Measurements from ENCODE around the gene SIRPB2. TPM values are rescaled to one million over a fixed set of nuclear protein-coding genes. Genes with fewer than 3 reads are reported as not detected.
A peak's percentile ranks its signal among the peaks of the same experiment; 100 is the strongest.

SIRPB2 gene
- total and polyA plus RNA-seq, 2 of the 4 experiments (the other 2 are of a cell fraction) = not detected

DNA sequence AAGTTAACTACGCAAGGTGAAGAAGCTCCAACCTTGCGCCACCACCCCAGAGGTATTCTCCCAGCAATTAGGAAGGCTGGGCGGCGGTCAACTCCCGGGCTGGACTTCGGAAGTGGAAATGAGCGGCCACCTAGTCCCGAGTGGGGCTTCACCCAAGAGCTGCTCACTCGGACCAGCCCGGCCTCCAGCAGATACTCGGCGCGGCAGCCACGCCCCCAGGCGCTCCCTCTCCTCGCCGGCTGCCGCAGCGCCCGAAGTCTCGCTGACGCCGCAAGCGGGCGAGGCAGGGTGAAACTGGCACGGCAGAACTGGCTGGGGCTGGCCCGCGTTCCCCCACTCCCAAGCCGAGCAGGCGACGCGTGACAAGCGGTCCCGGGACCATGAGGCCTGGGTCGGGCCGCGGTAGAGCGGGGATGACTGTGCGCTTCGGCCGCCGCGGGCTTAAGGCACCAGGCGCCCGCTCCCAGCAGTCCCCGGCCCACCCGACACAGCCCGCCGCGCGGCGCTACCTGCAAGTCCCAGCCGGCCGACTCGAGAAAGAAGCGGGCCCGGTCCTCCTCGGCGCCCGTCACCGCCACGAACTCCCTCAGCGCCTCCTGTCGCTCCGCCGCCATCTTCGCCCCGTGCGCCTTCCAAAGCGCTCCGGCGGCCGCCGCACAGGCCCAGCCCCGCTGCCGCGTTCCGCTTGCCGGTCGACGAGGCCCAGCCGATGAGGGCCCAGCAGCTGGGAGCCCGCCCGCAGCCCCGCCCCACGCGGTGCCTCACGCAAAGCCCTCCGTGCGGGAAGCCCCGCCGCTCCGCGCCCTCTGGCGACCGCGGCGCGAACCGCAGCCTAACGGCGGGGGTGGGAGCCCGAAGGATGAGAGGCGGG lies 24.8 kb downstream of the SIRPB2 start, which contains the start of gene NSFL1C (continued):
- peak; percentile 97 for TF ChIP-seq CTCF (conservative IDR thresholded peaks at IDR 0.05; ENCODE audit: low read depth, low read length)
